Cardiac fibroblast (primary cell): Measurements from ENCODE around the gene APLF.

Experiments
- DNase-seq, 2 donors: peaks; one replicate each; pipeline versions ENCODE4 v3.0.0 to v3.0.0-alpha.2; 2010; ENCODE audit warnings: low read depth in 2 of 2
- H3K4me3 ChIP-seq, 2 donors: replicated peaks in 1 of 2; 1 replicate in 1 of 2; 2 replicates in 1 of 2; pipeline ENCODE4 v1.5.1; 2011; ENCODE audit warnings: low read depth in 2 of 2, low read length in 2 of 2, mild to moderate bottlenecking in 2 of 2, moderate library complexity in 1 of 2
- CTCF ChIP-seq: IDR thresholded peaks from one replicate; pipeline ENCODE4 v1.5.1; 2011; ENCODE audit warnings: low read depth, mild to moderate bottlenecking, low read length, inconsistent platforms

APLF gene

GRCh38 chr2:68464651-68465050 is 2.7 kb upstream of the APLF start:
- DNase-seq = no peak
- no peak for TF ChIP-seq CTCF
- no peak overlapping the region for H3K4me3 ChIP-seq

- H3K4me3 ChIP-seq = no peak overlapping the region
- TF ChIP-seq CTCF = no peak
- DNase-seq = peak in 1 of 2 donors; percentile 44
Observed at GRCh38 chr2:68465081-68465916, 2.1 kb upstream of the APLF start.

- peak; percentile 56 to 77 for DNase-seq
- TF ChIP-seq CTCF = peak; percentile 11
- peak overlapping the region; percentile 95 to 96 for H3K4me3 ChIP-seq
Observed at GRCh38 chr2:68466361-68466777, 1.0 kb upstream of the APLF start.

- no peak for DNase-seq
- H3K4me3 ChIP-seq = peak overlapping the region; percentile 95 to 96
- no peak for TF ChIP-seq CTCF
Observed at GRCh38 chr2:68466778-68467076, 658 bp upstream of the APLF start.

GRCh38 chr2:68468801-68469200 is 1.4 kb downstream of the APLF start:
- H3K4me3 ChIP-seq = no peak overlapping the region
- no peak for DNase-seq
- TF ChIP-seq CTCF = no peak

- DNase-seq = peak in 1 of 2 donors; percentile 27
- TF ChIP-seq CTCF = no peak
- no peak overlapping the region for H3K4me3 ChIP-seq
Observed at GRCh38 chr2:68469935-68470334, 2.5 kb downstream of the APLF start.

- no peak overlapping the region for H3K4me3 ChIP-seq
- TF ChIP-seq CTCF = no peak
- no peak for DNase-seq
Observed at GRCh38 chr2:68471385-68471784, 4.0 kb downstream of the APLF start.
